Adipose tissue (tissue), 3 donors: ENCODE results near the gene PRIMPOL. TPM values are rescaled to one million over a fixed set of nuclear protein-coding genes. Genes with fewer than 3 reads are reported as not detected.
"Not testable (repeated sequence)": the region's sequence is repeated elsewhere in the genome, so short reads cannot be mapped to it uniquely, and the experiment has no call there.

Experiments
- H3K27ac ChIP-seq: one replicate; pipeline ENCODE4 v1.5.1; 2013; ENCODE audit warnings: low read depth, low read length
- WGBS, 3 donors: extraction: QIAGEN DNeasy Blood & Tissue Kit; methylation state at CpG; one replicate each; pipeline ENCODE4 v1.1.7; 2013; 5-methylcytosine and 5-hydroxymethylcytosine counted together
- polyA plus RNA-seq, 3 donors: library from polyadenylated mRNA; stranded (reverse); fragments of 200-250 nt; gene quantifications; one replicate each; pipeline ENCODE4 v1.2.3, GENCODE V29; 2013
- donor health status: healthy with polysubstance abuse.
- donor health status: Bipolar disorder and iron deficiency.
- donor health status: healthy.

The PRIMPOL gene
- polyA plus RNA-seq, 3 donors, result 5.2 to 17.0 (median 6.4) TPM

DNA sequence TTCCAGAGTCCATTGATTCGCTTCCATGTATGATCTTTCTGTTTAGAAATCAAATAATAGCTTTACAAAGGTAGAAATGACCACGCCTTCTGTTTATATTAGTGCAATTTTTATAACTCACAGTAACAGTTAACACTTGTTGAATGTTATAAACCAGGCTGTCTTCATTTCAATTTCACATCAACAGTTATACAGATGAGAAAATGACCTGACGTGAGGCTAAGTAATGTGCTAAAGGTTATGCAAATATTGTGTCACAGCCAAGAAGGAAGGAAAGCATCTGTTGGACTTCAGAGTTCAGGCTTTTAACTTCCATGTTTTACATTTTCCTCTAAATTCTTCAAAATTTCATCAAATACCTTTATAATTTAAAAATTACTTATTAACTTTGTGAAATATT, 14.2 kb upstream of the PRIMPOL start:
- H3K27ac ChIP-seq, result no peak overlapping the region
- 56 to 79% (median 60%) methylated on average over 3 of the region's 3 CpGs for WGBS, 3 donors

DNA sequence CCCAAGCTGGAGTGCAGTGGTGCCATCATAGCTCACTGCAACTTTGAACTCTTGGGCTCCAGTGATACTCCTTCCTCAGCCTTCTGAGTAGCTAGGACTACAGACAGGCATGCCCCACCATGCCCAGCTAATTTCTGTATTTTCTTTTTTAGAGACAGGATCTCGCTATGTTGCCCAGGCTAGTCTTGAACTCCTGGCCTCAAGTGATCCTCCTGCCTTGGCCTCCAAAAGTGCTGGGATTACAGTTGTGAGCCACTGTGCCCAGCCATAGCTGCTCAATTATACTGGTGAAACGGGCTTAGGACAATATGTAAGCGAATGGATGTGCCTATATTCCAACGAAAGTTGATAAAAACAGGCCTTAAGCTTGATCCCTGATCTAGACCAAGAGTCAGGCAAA, 13.4 kb upstream of the PRIMPOL start:
- 93 to 97% (median 96%) methylated on average over 4 of the region's 4 CpGs for WGBS, 3 donors
- no peak overlapping the region for H3K27ac ChIP-seq

DNA sequence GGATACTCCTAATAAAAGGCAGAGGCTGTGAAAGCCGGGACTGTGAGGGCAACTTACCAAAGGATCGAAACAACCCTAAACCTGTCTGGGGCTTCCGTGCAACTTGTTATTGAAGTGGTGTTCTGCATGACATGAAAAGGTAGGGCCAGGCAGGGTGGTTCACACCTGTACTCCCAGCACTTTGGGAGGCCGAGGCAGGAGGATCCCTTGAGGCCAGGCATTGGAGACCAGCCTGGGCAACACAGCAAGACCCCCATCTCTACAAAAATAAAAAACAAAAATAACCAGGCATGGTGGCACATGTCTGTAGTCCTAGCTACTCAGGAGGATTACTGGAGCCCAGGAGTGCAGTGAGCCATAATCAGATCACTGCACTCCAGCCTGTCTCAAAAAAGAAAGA, 12.6 kb upstream of the PRIMPOL start:
- H3K27ac ChIP-seq, result no peak overlapping the region
- WGBS, 3 donors, result 74 to 97% (median 82%) methylated on average over 4 of the region's 4 CpGs

DNA sequence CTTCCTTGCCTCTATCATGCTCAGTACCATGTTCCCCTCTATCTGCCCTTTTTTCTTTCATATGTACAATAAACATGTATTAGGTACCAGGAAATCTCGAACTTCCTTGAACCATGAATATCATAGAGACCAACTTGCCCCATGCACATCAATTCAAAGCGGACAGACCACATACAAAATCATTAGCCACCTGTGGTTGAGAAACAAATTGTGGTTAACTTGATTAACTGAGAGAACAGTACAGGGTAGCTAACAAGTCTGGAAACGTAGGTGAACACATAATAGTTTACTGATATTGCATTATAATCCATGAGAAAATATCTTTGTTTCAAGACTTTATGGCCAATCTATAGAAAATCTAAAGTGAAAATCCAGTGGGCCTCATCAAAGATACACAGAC, 8.5 kb upstream of the PRIMPOL start:
- no peak overlapping the region for H3K27ac ChIP-seq
- 69 to 88% (median 81%) methylated on average over 3 of the region's 3 CpGs for WGBS, 3 donors

DNA sequence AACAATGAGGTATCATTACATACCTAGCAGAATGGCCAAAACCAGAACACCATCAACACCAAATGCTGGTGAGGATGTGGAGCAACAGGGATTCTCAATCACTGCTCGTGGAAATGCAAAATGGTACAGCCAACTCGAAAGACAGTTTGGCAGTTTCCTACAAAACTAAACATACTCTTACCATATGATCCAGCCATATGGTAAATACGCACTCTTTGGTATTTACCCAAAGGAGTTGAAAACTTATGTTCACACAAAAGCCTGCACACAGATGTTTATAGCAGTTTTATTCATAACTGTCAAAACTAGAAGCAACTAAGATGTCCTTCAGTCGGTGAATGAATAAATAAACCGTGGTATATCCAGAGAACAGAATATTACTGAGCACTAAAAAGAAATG, 8.1 kb upstream of the PRIMPOL start:
- no peak overlapping the region for H3K27ac ChIP-seq
- 93 to 98% (median 97%) methylated on average over 5 of the region's 5 CpGs for WGBS, 3 donors

DNA sequence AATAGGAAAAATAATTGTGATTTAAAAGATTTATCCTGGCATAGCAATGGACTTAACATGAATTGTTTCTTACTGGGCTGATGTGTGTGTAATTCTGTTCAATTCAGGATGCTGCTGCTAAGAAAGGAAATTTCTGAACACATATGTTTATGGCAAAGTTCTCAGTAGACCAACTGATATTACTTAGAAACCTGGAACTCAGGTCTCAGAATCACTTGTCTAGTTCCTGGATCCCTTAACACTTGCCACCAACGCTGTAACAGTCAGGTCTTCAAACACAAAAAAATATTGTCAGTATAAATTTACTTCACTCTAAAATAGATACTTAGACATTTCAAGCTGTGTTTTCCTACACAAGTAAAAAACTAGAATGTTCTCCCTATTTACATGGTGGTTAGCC, 5.8 kb upstream of the PRIMPOL start:
- WGBS, 3 donors, result 74 to 93% (median 81%) methylated on average over 1 of the region's 1 CpG
- H3K27ac ChIP-seq, result no peak overlapping the region

DNA sequence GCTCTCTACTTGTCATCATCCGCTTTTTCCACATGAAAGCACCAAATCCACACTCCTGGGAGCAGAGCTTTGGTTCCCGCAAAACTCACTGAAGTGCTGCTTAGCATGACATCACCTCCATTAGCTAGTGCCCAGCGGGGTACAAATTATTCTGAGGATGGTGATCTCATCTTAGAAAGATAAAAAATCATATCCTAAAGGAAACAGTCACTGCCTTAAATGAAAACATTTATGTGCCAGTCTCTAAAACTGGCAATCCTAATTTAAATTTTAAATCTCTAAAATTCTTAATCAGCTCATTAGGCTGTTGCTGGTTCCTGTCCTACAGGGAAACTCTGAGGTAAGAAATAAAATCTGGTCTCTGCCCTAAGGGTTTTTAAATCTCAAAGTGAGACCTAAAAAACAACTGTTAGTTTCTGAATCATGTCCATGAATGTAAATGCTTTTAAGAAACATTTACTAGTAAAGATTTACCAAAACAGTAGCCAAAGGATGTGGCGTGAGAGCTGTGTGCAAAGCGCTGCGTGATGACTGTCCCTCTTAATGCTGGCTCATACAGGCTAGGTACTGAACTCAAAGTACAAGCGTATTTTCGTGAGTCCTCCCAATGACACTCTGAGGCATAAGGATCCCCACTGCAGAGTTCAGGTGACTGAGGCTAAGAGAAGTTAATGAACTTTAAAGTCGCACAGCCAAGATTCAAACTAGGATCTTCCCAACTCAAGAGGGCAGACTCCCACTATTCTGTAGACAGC, 4.8 kb upstream of the PRIMPOL start:
- 83 to 94% (median 92%) methylated on average over 8 to 9 of the region's 9 CpGs for WGBS, 3 donors
- H3K27ac ChIP-seq, result no peak overlapping the region

DNA sequence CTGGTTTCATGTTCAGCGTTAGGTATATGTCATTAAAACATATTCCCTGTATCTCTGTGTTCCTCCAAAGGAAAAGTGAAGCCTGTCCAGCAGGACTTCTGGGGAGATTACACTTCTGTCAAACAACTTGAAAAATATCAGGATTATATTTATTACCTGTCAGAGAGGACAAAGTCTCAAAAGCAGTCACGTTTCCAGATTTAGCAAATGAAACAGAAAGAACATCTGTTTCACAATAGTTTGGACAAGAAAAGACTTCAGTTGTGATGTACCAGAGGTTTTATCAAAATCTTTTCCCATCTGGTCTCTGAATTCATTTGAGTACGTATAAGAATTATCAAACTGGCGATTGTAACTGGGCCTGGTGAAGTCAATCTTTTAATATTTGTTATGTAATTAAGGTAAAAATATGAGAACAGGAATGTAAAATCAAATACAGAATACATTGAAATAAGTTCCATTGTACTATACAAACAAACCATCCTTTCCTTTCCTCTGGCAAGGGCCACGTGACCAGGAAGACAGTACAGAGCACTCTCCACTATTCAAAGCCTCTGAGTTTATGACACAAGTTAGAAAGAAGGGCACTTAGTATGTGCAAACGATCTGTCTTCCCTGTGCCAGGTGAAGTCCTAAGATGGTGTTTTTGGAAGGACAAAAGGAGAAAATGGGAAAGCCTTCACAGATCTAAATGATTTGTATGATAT, 3.5 kb upstream of the PRIMPOL start:
- H3K27ac ChIP-seq, result no peak overlapping the region
- WGBS, 3 donors, result 42 to 73% (median 66%) methylated on average over 6 of the region's 6 CpGs

DNA sequence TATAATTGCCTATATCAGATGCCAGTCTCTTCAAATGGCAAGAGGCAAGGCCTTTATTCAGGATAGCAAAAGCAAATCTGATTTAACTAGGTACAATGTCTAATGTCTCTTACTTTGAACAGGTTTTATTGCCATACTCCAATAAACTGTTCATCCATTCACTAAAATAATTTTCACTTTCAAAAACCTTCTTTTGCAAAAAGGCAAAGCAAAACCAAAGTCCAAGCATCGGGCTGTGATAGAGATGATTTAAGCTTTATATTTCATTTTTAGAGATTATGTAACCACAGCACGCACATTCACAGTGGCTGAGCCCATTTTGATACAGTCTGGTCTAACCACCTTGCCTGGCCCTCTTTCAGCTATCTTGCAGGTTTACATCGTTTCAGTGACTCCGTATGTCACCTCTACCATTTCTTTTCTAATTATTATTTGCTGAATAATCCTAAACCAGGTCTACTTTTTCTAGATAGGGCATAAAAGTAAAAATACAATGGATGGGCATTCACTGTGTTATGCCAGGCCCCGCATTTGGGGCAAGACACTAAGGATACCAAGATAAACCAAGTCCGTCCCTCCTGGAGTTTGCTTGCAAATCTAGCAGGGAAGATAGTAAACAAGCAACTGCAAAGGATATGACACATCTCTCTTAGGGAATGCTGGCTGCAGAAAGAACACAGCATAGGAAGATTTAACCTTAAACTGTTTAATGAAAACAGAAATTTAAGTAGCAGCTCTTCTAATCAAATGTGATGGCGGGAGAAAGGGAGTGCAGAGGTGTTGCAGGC, 2.1 kb upstream of the PRIMPOL start:
- WGBS, 3 donors, result 44 to 75% (median 75%) methylated on average over 7 of the region's 7 CpGs
- no peak overlapping the region for H3K27ac ChIP-seq

DNA sequence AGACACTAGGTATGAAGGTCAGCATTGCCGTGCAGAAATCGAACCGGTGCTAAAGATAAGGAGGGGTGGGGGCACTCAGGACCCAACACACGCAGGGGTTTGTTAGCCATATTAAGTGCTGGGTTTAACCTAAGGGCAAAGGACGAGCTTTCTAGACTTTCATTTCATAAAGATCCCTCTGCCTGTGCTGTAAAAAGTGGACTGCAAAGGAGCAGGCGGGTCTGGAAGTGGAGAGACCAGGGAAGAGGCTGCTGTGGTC, 1.6 kb upstream of the PRIMPOL start:
- WGBS, 3 donors, result 4 to 6% (median 6%) methylated on average over 6 of the region's 6 CpGs
- no peak overlapping the region for H3K27ac ChIP-seq

DNA sequence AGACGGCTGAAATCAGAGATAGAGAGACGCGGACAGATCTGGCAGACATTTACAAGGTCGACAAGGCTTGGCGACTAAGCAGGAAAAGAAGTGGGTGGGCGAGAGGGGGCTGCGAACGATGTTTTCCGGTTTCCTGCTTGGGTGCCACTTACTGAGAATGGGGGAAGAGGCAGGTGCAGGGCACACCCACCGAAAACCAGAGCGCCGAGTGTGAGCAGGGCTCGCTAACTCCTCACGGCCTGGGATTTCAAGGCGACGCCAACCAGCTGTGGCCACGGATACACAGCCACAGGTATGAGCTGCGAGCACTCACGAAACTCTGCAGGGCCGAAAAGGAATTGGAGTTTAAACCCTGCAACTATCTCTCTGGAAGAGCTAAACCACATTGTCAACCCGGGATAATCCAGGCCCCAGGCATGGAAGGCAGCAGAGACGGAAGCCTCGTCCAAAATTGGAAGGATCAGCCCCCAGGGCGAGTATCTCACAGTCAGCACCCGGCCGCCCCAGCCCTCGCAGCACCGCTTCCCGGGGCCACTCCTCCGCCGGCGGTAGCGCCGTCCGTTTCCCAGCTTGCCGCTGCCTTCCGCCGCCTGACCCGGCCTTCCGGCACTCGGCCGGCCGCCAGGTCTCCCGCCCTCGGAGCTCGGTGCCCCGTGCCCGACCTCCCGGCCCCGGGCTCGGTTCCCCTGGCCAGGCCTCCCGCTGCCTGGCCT, 1.1 kb upstream of the PRIMPOL start:
- H3K27ac ChIP-seq, result peak overlapping the region; percentile 98
- 0 to 1% (median 0%) methylated on average over 46 to 52 of the region's 52 CpGs for WGBS, 3 donors

DNA sequence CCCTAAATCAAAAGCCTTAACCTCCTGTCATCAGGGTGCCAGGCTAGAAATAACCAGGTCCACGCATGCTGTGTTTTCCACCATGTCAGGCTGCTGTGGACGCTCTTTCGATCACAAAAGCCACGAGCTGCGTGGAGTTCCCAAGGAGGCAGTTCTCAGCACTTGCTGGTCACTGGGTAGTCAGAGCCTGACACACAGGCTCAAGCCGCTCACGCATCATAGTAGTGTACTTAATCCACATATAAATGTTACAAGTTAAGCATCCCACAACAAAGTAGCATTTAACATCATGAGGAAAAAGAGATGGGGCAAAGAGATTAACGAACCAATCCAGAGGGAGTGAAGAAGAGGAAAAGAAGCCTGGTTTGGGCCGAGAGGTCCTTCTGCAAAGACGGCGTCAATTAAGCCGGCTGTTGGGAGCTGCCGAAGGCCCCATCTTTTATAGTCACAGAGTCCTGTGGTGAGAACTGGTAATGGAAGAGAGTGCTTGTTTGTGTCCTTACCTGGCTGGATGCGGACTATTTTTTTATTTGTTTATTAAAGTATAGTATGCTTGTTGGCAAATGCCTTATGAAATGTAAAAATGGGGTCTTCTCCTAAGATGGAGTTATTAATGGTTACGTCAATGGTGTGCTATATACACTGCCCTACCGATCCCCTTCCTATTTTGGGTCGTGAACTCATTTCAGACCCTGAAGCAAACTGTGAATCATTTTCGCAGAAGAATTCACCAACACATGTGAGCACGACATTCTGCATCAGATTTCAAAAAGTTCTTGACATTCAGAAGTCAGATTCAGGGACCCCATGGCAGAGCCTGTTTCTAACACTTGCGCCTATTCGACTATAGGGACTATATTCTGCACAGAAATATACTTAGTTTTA, 675 bp downstream of the PRIMPOL start:
- 30 to 34% (median 32%) methylated on average over 21 of the region's 21 CpGs for WGBS, 3 donors
- H3K27ac ChIP-seq, result peak overlapping the region; percentile 62

DNA sequence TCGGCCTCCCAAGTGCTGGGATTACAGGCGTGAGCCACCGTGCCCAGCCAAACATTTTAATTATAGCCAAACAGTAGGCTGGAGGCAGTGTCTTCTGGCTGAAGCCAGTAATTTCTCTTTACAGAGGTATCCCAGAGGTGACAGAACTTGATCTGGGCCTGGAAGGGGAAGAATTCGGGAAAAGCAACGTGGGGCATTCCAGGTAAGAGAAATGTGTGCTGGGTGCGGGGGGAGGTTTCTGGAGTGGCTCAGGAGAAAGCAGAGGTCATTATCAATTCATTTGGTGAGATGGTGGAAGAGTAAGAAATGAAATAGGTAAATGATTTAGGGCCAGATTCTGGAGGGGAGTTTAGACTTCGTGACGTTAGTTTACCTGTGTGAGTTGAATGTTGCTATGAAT, 2.4 kb downstream of the PRIMPOL start:
- H3K27ac ChIP-seq, result no peak overlapping the region
- WGBS, 3 donors, result 90 to 96% (median 91%) methylated on average over 7 to 8 of the region's 8 CpGs

DNA sequence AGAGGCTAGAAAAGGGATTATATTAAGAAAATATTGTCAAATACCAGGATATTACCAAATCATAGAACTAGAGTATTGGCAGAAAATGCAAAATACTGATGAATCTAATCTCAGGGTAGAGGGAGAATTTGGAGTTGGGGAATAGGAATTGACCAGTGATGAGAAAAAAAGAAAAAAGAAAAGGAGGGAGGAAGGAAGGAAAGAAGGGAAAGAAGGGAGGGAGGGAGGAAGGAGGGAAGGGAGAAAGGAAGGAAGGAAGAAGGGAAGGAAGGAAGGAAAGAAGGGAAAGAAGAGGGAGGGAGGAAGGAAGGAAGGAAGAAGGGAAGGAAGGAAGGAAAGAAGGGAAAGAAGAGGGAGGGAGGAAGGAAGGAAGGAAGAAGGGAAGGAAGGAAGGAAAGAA, 3.1 kb downstream of the PRIMPOL start:
- H3K27ac ChIP-seq, result not testable (repeated sequence)

DNA sequence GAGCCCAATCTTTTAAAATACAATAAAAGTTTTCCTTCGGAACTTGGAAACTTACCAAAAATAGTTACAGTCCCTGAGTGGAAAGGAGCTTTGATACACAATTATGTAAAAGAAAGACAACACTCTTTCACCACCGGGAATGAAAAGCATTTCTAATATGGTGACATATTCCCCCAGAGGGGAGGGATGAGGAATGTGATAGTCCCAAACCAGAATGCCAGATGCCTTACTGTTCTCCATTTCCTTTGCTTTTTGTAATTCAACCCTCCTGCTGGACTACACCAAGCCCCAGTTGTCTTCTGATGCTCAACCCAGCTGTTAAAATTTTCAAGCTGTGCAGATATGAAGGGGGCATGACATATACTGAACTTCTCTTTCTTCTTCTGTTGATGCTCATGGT, 4.1 kb downstream of the PRIMPOL start:
- no peak overlapping the region for H3K27ac ChIP-seq
- 45 to 51% (median 47%) methylated on average over 2 of the region's 2 CpGs for WGBS, 3 donors

DNA sequence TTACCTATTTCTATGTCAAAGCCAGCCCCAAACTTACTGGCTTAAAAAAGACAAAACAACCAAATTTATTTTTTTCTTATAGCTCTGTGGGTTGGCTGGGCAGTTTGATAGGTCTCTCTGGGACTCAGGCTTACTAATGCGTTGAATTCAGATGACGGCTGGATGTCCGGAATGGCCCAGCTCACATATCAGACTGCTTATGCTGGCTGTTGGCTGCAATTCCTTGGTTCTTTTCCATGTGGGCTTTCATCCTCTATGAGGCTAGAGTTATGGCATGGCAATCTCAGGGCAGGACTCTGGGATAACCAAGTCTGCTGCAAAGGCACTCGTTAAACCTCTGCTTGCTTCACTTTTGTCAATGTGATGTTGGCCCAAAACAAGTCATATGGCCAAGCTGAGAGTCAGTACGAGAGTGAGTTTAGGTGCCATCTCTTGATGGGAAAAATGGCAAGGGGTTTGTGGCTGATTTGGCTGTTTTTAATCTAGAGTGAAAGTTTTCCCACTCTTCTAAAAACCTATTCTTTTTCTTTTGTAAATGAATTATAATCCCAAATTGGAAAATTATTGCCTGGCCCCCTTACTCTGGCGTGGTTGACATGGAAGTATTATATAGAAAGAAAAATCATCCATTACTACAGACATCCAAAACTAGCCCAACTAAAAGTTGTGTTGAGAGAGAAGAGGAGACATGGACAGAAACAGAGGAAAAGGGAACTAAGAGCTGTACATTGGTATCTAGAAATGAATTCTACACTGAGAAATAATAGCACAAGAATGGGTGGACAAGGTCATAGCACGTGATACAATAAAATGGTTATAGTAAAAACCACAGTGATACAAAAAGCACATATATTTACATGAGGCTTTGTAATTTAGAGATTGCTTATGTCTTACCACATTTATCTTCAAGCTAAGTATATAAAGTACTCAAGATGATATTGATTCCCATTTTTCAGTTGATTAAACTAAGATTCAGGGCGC, 6.6 kb downstream of the PRIMPOL start:
- no peak overlapping the region for H3K27ac ChIP-seq
- 88 to 95% (median 90%) methylated on average over 8 of the region's 8 CpGs for WGBS, 3 donors

DNA sequence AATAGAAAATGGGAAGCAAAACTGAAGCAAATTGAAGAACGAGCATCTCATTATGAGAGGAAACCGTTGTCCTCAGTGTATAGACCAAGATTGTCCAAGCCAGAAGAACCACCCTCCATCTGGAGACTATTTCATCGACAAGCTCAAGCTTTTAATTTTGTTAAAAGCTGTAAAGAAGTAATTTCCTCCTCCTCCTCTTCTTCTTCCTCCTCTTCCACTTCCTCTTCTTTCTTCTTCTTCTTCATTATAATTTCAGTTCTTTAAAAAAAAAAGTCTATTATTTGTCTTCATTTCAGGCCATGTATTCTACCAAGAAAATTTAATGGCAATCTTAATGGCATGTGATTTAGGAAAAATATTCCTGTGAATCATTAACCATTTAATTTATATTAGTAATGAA, 7.6 kb downstream of the PRIMPOL start:
- no peak overlapping the region for H3K27ac ChIP-seq
- 65 to 92% (median 65%) methylated on average over 3 of the region's 3 CpGs for WGBS, 3 donors
